H54 (cell line): ENCODE data around the gene LRR1.
"Not testable (repeated sequence)": the region's sequence is repeated elsewhere in the genome, so short reads cannot be mapped to it uniquely, and the experiment has no call there.

Experiments used
- DNase-seq: peaks from one replicate; pipeline ENCODE4 v3.0.0; 2011; ENCODE audit warnings: low spot score, mixed read lengths; ENCODE audit not compliant: insufficient read length
- FAIRE-seq: peaks from 3 replicates; lab custom pipeline; 2011; peaks lifted over from hg19 to GRCh38; lab: Jason Lieb, UNC
- POLR2A ChIP-seq: IDR thresholded peaks from 2 replicates; pipeline ENCODE4 v1.6.1; 2011; ENCODE audit warnings: low read depth, mild to moderate bottlenecking, low read length

The LRR1 gene

GRCh38 chr14:49612251-49612650 lies 13.5 kb downstream of the LRR1 start:
- DNase-seq (no peak), FAIRE-seq (no peak)
- TF ChIP-seq POLR2A, result no peak

DNA sequence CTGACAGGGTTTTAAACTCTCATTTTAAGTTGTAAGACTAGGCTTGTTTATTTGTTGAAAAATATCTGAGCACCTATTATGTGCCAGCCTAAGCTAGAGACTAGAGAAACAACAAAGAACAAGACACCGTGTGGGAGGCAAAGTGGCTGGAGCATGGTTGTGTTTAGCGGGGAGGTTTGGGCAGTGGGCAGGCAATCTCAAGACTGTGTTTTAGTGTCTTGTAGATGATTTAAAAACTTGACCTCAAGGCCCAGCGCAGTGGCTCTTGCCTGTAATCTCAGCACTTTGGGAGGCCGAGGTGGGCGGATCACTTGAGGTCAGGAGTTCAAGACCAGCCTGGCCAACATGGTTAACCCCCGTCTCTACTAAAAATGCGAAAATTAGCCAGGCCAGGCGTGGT lies 13.9 kb downstream of the LRR1 start:
- no peak for TF ChIP-seq POLR2A
- FAIRE-seq, result no peak
- DNase-seq, result no peak

DNA sequence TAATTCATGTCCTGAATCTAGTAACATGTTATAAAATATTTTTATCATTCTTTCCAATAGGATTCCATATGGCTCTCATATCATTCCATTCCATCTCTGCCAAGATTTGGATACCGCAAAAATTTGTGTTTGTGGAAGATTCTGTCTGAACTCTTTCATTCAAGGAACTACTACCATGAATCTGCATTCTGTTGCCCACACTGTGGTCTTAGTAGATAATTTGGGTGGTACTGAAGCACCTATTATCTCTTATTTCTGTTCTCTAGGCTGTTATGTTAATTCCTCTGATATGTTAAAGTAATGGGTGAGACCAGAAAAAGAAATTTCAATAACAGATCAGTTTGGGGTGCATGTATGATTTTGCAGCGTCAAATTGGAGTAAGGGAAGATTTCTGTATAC lies 15.5 kb downstream of the LRR1 start:
- no peak for TF ChIP-seq POLR2A
- no peak for FAIRE-seq
- DNase-seq, result no peak

DNA sequence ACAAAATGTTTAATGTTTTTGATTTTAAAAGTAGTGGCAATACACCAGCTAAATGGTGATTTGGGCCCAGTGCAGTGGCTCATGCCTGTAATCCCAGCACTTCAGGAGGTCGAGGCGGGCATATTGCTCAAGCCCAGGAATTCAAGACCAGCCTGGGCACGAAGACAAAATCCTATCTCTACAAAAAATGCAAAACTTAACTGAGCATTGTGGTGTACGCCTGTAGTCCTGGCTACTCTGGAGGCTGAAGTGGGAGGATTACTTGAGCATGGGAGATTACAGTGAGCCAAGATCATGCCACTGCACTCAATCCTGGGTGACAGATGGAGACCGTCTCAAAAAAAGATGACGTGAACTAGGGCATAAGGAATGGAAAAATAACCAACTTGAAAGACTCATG lies 17.0 kb downstream of the LRR1 start:
- no peak for TF ChIP-seq POLR2A
- DNase-seq, result no peak

GRCh38 chr14:49617852-49618519 lies 19.2 kb downstream of the LRR1 start:
- no peak for TF ChIP-seq POLR2A
- FAIRE-seq, result no peak
- DNase-seq, result no peak

More for the DNA sequence above, 17.0 kb downstream of the LRR1 start:
- no peak for FAIRE-seq

DNA sequence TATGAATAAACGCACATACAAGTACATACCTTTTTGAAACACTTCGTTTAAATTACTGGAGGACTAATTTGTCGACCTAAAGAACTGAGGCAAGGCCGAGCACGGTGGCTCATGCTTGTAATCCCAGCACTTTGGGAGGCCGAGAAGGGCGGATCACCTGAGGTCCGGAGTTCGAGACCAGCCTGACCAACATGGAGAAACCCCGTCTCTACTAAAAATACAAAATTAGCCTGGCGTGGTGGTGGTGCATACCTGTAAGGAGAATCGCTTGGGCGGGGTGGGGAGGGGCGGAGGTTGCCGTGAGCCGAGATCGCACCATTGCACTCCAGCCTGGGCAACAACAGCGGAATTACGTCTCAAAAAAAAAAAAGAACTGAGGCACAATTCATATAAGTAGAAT lies 20.5 kb downstream of the LRR1 start:
- not testable (repeated sequence) for FAIRE-seq, DNase-seq

- no peak for DNase-seq
- no peak for TF ChIP-seq POLR2A
- no peak for FAIRE-seq
Measured at GRCh38 chr14:49619730-49620129, 21.0 kb downstream of the LRR1 start.

GRCh38 chr14:49620182-49621113 lies 21.7 kb downstream of the LRR1 start, which contains the start of the genes MGAT2 and RPL36AL:
Gene MGAT2 (plus strand): TSS chr14:49620799. CDS start chr14:49621269, 470 bp downstream.
Gene RPL36AL (minus strand): TSS chr14:49620626. CDS start chr14:49619104, 1,522 bp downstream.
- peak; percentile 76 for DNase-seq
- FAIRE-seq, result peak; percentile 67
- peak; percentile 89 for TF ChIP-seq POLR2A

DNA sequence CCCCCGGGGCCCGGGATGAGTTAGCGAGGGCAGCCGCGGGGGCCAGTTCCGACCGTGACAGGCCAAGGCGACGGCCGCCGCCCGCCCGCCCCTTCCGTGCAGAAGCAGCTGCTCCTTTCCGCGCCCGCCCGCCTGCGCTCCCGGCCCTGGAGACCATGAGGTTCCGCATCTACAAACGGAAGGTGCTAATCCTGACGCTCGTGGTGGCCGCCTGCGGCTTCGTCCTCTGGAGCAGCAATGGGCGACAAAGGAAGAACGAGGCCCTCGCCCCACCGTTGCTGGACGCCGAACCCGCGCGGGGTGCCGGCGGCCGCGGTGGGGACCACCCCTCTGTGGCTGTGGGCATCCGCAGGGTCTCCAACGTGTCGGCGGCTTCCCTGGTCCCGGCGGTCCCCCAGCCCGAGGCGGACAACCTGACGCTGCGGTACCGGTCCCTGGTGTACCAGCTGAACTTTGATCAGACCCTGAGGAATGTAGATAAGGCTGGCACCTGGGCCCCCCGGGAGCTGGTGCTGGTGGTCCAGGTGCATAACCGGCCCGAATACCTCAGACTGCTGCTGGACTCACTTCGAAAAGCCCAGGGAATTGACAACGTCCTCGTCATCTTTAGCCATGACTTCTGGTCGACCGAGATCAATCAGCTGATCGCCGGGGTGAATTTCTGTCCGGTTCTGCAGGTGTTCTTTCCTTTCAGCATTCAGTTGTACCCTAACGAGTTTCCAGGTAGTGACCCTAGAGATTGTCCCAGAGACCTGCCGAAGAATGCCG lies 22.6 kb downstream of the LRR1 start:
- FAIRE-seq, result no peak
- TF ChIP-seq POLR2A, result no peak
- DNase-seq, result no peak

DNA sequence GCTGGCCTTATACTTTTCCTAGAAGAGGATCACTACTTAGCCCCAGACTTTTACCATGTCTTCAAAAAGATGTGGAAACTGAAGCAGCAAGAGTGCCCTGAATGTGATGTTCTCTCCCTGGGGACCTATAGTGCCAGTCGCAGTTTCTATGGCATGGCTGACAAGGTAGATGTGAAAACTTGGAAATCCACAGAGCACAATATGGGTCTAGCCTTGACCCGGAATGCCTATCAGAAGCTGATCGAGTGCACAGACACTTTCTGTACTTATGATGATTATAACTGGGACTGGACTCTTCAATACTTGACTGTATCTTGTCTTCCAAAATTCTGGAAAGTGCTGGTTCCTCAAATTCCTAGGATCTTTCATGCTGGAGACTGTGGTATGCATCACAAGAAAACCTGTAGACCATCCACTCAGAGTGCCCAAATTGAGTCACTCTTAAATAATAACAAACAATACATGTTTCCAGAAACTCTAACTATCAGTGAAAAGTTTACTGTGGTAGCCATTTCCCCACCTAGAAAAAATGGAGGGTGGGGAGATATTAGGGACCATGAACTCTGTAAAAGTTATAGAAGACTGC lies 23.4 kb downstream of the LRR1 start:
- TF ChIP-seq POLR2A, result no peak
- FAIRE-seq, result no peak

GRCh38 chr14:49623387-49623786 lies 24.6 kb downstream of the LRR1 start:
- FAIRE-seq (no peak), DNase-seq (no peak)
- TF ChIP-seq POLR2A, result no peak

More for the DNA sequence above, 23.4 kb downstream of the LRR1 start:
- DNase-seq, result no peak

DNA sequence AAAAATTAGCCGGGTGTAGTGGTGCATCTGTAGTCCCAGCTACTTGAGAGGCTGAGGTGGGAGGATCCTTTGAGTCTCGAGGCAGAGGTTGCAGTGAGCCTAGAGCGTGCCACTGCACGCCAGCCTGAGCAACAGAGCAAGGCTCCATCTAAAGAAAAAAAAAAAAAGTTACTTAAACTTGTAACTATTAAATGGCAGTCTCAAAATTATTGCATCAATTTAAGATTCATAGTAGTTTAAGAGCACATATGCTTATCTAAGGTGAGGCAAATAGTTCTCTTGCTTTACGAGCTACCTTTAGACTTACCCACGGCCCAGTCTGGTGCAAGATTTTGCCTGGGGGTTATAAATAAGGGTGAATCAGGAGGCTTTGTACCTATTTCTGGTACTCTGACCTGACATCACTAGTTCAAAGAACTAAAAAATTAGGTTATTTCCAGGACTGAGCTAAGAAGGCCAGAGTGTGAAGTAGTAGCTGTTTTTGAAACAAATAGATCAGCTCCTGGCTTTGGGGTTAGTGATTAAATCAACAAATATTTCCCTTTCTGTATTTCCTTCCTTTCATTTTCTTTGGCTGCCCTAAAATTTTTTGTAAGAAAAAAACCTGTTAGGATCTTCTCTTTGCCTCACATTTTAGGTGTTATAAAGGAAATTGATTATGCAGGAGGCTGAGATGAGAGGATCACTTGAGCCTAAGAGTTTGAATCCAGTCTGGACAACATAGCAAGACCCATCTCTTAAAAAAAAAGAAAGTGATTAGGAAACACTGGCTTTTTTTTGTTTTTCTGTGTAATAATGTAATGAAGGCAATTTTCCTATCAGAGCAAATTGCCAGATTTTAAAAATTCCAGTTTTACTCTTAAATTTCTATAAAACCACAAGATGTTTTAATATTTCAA lies 25.4 kb downstream of the LRR1 start:
- no peak for TF ChIP-seq POLR2A
- no peak for DNase-seq
- FAIRE-seq, result no peak
